IPS DF 6.9 (cell line): Measurements from ENCODE around the gene ATL3.
A peak's percentile ranks its signal among the peaks of the same experiment; 100 is the strongest.

Experiments used
- DNase-seq: peaks from one replicate; pipeline ENCODE4 v3.0.0-alpha.2; 2013; ENCODE audit warnings: low read depth, low spot score
- H3K27ac ChIP-seq: one replicate; pipeline ENCODE4 v1.5.1; 2013; ENCODE audit warnings: low read length, control low read depth
- H3K27me3 ChIP-seq: 2 replicates; pipeline ENCODE4 v1.6.1; 2013; ENCODE audit warnings: mild to moderate bottlenecking, low read length; ENCODE audit not compliant: control insufficient read depth, insufficient read depth
- H3K36me3 ChIP-seq: 2 replicates; pipeline ENCODE4 v1.6.1; 2013; ENCODE audit warnings: low read length; ENCODE audit not compliant: control insufficient read depth, insufficient read depth
- H3K4me1 ChIP-seq: 2 replicates; pipeline ENCODE4 v1.6.1; 2013; ENCODE audit warnings: low read length; ENCODE audit not compliant: control insufficient read depth, insufficient read depth
- H3K4me3 ChIP-seq: 2 replicates; pipeline ENCODE4 v1.5.1; 2013; ENCODE audit warnings: mild to moderate bottlenecking, low read length
- H3K9me3 ChIP-seq: 2 replicates; pipeline ENCODE4 v1.6.1; 2013; ENCODE audit warnings: low read length, inconsistent platforms; ENCODE audit not compliant: control insufficient read depth, insufficient read depth
- WGBS: extraction: QIAGEN DNeasy Blood & Tissue Kit; methylation state at CpG from one replicate; pipeline ENCODE4 v1.1.7; 2013; ENCODE audit warnings: mixed read lengths, missing lambda C conversion rate; ENCODE audit not compliant: insufficient read length, insufficient coverage; 5-methylcytosine and 5-hydroxymethylcytosine counted together

Gene ATL3

DNA sequence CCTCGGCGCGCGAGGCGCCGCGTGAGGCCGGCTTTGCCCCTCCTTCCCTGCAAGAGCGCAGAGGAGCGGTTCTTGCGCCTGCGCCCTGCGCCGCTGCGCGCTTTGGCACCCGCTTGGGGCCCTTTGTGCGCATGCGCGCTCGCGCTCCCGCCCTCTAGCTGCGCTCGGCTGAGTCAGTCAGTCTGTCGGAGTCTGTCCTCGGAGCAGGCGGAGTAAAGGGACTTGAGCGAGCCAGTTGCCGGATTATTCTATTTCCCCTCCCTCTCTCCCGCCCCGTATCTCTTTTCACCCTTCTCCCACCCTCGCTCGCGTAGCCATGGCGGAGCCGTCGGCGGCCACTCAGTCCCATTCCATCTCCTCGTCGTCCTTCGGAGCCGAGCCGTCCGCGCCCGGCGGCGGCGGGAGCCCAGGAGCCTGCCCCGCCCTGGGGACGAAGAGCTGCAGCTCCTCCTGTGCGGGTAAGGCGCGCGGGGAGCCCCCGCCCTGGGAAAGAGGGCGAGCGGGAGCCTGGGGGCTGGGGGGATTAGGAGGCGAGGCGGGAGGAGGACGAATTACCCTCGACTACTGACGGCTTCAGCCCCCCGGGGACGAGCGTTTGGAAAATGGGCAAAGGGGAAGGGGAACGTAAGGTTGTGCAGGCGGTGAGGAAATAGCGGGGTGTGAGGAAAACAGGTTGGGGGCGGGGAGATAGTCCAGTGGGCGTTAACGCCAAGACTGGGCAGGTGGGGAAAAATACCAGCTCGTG, 10.3 kb upstream of the ATL3 start, which contains the start of gene RTN3:
RTN3 (plus strand) TSS at position 180 of the 745 bp plus-strand sequence; CDS start at position 317, 137 bp downstream.
- peak; percentile 98 for DNase-seq
- H3K27me3 ChIP-seq: no peaks in the 10 kb centered on the region
- no peaks in the 10 kb centered on the region for H3K36me3 ChIP-seq
- peak within 1 kb of the TSS; percentile 88 for H3K4me3 ChIP-seq
- no peaks in the 10 kb centered on the region for H3K9me3 ChIP-seq
- no peaks in the 10 kb centered on the region for H3K4me1 ChIP-seq
- no CpG with 5 or more reads among the region's 74 CpGs for WGBS
- H3K27ac ChIP-seq: no peak within 1 kb of the TSS

DNA sequence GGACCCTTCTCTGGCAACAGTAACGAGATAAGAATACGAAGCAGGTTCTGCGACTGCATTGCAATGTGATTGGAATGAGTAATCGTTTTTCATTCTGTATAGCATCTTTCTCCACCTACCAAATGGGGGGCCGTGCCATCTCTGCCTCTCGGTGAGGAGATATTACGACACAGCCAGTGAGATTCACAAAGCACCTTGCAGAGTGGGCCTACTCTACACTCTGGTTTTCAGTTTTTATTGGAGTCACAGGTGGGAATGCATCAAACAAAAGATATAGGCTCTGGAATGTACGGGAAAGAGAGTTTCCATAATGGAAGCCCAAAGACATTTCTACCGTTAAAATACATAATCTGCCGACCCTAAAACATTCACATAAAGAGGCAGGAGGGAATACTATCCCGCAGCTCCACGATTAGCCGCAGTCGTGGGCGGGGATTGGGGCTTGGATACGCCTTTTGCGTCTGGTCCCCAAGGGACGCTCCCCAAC, 9.7 kb upstream of the ATL3 start:
- Histone ChIP-seq H3K36me3 (no peaks in the 10 kb centered on the region), H3K27me3 (no peaks in the 10 kb centered on the region), H3K4me1 (no peaks in the 10 kb centered on the region), H3K9me3 (no peaks in the 10 kb centered on the region), H3K27ac (no peak overlapping the region), H3K4me3 (peak overlapping the region; percentile 10; the same call in 1 of the 2 replicates)
- DNase-seq: no peak
- no CpG with 5 or more reads among the region's 18 CpGs for WGBS

DNA sequence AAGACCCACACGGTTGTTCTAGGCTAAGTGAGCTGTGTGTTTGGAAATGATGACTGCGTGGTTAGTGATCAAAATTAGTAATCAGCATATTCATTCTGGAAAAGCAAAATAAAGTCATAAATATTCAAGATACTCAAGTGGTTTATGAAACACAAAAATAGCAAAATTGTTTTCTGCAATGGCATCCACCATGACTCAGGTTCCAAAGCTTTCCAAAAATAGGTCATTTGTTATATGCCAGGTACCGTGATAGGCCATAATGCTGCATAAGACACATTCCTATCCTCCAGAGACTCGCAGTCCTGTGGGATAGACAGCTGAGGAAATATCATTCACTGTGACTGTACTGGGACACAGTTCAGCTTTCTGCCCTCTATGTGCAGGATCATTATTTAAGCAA, 2.4 kb upstream of the ATL3 start:
- no CpG with 5 or more reads among the region's 4 CpGs for WGBS
- no peaks in the 10 kb centered on the region for H3K27me3 ChIP-seq
- no peak overlapping the region for H3K4me3 ChIP-seq
- no peaks in the 10 kb centered on the region for H3K36me3 ChIP-seq
- H3K27ac ChIP-seq: no peak overlapping the region
- no peaks in the 10 kb centered on the region; the same call in 1 of the 2 replicates for H3K4me1 ChIP-seq
- DNase-seq: no peak
- no peaks in the 10 kb centered on the region for H3K9me3 ChIP-seq

DNA sequence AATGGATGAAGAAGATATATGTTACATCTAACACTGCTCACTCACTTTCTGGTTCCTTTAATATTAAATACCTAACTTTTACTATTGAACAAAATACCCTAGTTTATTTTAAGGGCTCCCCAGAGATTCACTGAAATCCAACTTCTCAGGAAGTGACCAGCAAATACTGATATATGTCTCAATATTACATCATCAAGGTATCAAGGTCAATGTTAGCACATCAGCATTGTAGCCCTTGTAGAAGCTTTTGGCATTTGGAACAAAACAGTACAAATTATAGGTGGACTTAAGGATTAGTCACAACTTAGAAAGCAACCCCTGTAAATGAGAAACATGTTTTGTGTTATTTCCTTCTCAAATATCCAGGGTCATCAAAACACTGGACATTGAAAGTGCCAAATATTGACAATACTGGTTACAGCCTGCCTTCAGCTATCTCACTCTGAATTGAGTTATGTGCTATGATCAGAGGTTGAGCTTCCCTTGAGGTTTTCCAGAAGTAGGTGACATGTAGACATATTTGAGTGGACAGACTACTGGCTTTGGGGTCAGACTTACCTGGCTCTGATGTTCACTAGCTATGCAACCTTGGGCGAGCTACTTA, 1.9 kb upstream of the ATL3 start:
- Histone ChIP-seq H3K4me3 (no peak overlapping the region), H3K4me1 (no peaks in the 10 kb centered on the region; the same call in 1 of the 2 replicates), H3K9me3 (no peaks in the 10 kb centered on the region), H3K36me3 (no peaks in the 10 kb centered on the region), H3K27ac (no peak overlapping the region), H3K27me3 (no peaks in the 10 kb centered on the region)
- WGBS: no CpG with 5 or more reads among the region's 1 CpG
- DNase-seq: no peak

DNA sequence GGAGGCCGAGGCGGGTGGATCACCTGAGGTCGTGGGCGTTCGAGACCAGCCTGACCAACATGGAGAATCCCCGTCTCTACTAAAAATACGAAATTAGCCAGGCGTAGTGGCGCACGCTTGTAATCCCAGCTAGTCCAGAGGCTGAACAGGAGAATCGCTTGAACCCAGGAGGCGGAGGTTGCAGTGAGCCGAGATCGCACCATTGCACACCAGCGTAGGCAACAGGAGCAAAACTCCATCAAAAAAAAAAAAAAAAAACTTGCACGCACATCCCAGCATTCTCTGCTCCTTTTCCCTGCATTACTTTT, 934 bp upstream of the ATL3 start:
- no peak overlapping the region for H3K4me3 ChIP-seq

DNA sequence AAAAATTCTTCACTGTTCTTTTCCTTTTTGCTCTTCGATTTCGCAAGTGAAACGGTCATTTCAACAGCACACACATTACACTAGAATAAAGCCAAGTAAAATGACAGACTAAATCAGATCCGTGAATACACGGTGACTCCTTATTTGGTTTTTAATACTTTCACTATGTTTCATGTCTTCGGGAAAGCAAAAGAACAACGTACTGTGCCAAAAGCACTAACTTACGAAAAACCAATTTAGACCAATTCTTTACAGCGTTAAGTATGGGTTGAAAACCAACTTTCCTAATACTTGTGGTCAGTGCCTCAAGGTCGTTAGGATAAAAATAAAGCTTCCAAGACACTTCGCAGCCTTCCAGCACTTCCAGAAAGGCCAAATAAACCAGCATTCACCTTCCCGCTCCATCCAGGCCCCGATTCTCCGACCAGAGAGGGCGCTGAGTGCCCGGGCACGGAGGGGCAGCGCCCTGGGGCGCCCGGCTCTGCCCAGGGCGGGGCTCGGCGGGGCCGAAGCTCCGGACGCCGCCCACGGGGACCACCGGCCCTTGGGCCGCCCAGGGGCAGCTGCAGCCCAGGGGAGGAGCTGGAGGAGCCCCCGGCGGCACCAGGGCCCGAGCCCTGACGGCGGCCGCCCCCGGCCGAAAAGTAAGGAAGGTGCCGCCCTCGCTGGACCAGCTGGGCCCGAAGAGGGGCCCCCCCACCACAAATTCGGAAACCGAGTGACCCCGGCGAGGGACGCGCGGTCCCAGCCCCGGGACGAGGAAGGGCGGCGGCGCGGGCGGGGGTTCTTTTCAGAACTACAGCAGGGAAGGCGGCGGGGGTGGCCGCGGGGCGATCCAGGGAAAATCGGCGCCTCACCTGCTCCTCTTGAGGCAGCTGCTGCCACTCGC, 499 bp downstream of the ATL3 start:
- WGBS: no CpG with 5 or more reads among the region's 63 CpGs
- no peaks in the 10 kb centered on the region; the same call in 1 of the 2 replicates for H3K4me1 ChIP-seq
- no peak for DNase-seq

More for the DNA sequence above, 934 bp upstream of the ATL3 start:
- Histone ChIP-seq H3K27ac (no peak overlapping the region), H3K27me3 (no peaks in the 10 kb centered on the region), H3K4me1 (no peaks in the 10 kb centered on the region; the same call in 1 of the 2 replicates), H3K36me3 (no peaks in the 10 kb centered on the region), H3K9me3 (no peaks in the 10 kb centered on the region)
- WGBS: no CpG with 5 or more reads among the region's 16 CpGs
- no peak for DNase-seq

DNA sequence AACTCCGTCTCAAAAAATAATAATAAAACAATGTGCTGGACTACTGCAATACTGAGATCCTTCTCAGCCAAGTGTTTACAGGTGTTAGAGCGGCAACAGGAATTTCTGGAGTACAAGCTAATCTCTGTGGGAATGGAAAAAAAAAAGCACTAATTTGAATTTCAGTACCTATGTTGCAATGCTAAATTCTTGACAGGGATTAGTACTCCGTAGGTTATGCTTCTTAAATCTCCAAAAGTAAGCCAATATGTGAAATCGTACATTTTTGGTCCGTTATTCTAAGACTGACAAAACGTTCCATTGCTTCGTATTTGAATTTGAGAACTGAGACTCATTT, 1.1 kb downstream of the ATL3 start:
- H3K36me3 ChIP-seq: no peaks in the 10 kb centered on the region
- no CpG with 5 or more reads among the region's 7 CpGs for WGBS
- H3K27me3 ChIP-seq: no peaks in the 10 kb centered on the region
- DNase-seq: no peak
- no peak overlapping the region; the same call in 1 of the 2 replicates for H3K4me3 ChIP-seq
- H3K4me1 ChIP-seq: no peaks in the 10 kb centered on the region; the same call in 1 of the 2 replicates
- H3K9me3 ChIP-seq: no peaks in the 10 kb centered on the region
- H3K27ac ChIP-seq: no peak overlapping the region

More for the DNA sequence above, 499 bp downstream of the ATL3 start:
- peak overlapping the region; percentile 48; the same call in 1 of the 2 replicates for H3K4me3 ChIP-seq
- no peaks in the 10 kb centered on the region for H3K27me3 ChIP-seq
- no peak overlapping the region for H3K27ac ChIP-seq
- H3K9me3 ChIP-seq: no peaks in the 10 kb centered on the region
- no peaks in the 10 kb centered on the region for H3K36me3 ChIP-seq

DNA sequence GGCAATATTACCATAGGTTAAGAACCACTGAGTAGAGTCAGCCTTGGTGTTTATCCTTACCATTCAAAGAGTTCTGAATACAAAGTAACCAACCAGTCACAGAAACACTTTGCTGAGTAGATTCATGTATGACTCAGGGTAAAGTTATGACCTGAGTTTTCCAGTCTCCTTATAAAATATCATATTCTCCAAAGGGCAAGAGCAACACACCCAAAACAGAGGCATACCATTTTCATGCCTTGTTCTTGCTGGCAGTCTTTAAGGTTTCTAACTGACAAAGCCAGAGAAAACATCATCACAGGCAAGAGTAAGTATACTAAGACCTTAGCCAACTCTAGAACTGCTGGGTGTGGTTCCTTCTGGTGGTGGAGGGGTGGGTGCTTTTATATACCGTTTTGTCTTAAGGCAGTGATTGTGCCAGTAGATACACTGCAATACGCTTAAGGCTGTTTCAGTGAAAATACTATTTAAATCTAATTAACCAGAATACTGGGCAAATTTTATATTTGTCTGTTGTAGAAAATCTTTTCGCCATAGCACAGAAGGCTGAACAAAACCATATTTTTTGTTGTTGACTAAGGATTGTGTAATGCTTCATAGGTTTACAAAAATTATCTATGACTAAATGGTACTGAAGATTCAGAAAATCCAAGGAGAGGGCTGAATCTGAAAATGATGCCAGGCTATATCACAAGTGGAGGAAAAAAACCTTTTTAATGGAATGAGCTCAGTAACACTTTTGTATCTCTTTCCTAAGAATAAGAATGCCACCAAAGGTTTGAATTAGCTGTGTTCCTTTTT, 3.0 kb downstream of the ATL3 start:
- Histone ChIP-seq H3K4me3 (no peak overlapping the region), H3K4me1 (no peaks in the 10 kb centered on the region; the same call in 1 of the 2 replicates), H3K36me3 (no peaks in the 10 kb centered on the region), H3K9me3 (no peaks in the 10 kb centered on the region), H3K27ac (no peak overlapping the region), H3K27me3 (no peaks in the 10 kb centered on the region)
- WGBS: no CpG with 5 or more reads among the region's 3 CpGs
- no peak for DNase-seq

DNA sequence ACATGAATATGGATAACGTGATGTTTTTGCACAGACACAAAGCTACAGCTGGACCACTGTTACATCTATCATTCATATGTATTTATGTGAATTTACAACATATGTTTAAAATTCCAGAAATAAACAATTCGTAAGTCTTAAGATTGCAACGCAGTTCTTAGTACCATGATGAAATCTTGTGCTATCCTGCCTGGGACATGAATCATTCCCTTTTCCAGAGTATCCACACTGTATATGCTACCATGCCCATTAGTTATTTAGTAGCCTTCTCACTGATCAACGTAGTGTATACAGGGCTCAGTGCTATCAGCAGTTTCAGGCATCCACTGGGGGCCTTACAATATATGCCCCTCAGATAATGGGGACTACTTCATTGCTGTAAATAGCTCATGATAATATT, 4.3 kb downstream of the ATL3 start:
- no CpG with 5 or more reads among the region's 4 CpGs for WGBS
- Histone ChIP-seq H3K27ac (no peak overlapping the region), H3K4me1 (no peaks in the 10 kb centered on the region; the same call in 1 of the 2 replicates), H3K9me3 (no peaks in the 10 kb centered on the region), H3K27me3 (no peaks in the 10 kb centered on the region), H3K4me3 (no peak overlapping the region), H3K36me3 (no peaks in the 10 kb centered on the region)
- no peak for DNase-seq
